Epithelial cell of esophagus (primary cell): ENCODE data around the gene PCDH15.
"Not testable (repeated sequence)": the region's sequence is repeated elsewhere in the genome, so short reads cannot be mapped to it uniquely, and the experiment has no call there.

ENCODE experiments used
- DNase-seq: peaks from one replicate; pipeline ENCODE4 v3.0.0; 2010; ENCODE audit warnings: low read depth
- H3K4me3 ChIP-seq: 2 replicates; pipeline ENCODE4 v1.5.1; 2011; ENCODE audit warnings: mild to moderate bottlenecking, low read length, control low read depth
- TF ChIP-seq, protein P1 (sequence below): IDR thresholded peaks from 2 replicates; pipeline ENCODE4 v1.5.1; 2011; ENCODE audit warnings: low read depth, mild to moderate bottlenecking, low read length, control low read depth, inconsistent platforms; ENCODE audit not compliant: insufficient read depth; ENCODE audit errors: missing control alignments

Gene PCDH15

DNA sequence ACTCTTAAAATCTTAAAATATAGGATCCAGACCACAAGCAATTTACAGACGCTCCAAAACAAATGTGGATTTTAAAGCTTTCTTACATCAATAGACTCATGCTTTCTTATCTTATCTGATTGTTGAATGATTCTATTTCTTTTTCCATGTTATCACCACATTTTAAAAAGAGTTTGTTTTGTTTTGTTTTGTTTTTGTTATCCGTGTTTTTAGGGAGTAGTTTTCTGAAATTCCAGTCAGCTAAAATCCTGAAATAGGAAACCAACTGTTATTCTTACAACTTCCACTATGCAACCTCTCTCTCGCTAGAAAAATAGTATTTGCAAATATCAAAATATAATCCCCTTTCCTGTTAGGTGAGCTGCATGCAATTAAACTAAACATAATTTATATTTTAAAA lies 251.0 kb downstream of the PCDH15 start:
- TF ChIP-seq, protein P1, sequence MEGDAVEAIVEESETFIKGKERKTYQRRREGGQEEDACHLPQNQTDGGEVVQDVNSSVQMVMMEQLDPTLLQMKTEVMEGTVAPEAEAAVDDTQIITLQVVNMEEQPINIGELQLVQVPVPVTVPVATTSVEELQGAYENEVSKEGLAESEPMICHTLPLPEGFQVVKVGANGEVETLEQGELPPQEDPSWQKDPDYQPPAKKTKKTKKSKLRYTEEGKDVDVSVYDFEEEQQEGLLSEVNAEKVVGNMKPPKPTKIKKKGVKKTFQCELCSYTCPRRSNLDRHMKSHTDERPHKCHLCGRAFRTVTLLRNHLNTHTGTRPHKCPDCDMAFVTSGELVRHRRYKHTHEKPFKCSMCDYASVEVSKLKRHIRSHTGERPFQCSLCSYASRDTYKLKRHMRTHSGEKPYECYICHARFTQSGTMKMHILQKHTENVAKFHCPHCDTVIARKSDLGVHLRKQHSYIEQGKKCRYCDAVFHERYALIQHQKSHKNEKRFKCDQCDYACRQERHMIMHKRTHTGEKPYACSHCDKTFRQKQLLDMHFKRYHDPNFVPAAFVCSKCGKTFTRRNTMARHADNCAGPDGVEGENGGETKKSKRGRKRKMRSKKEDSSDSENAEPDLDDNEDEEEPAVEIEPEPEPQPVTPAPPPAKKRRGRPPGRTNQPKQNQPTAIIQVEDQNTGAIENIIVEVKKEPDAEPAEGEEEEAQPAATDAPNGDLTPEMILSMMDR: no peak
- H3K4me3 ChIP-seq: no peak overlapping the region
- DNase-seq: no peak

DNA sequence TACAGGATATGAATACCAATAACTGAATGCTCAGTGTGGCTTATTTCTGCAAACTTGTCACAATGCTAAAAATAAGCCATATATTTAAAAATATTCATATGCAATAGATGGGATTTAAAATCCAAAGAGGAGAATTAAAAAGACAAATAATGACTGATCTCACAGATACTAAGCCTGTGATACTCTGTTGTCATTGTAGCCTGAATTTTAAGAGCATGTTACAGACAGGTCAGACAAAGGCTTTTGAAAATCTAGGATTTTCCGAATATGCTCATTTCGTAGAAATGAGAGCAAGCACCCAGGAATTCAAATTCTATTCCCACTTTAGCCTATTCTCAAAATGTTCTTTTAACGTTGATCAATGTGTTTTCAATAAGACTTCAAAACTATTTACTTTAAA lies 269.7 kb downstream of the PCDH15 start:
- DNase-seq: no peak
- H3K4me3 ChIP-seq: no peak overlapping the region
- TF ChIP-seq, protein P1: no peak

DNA sequence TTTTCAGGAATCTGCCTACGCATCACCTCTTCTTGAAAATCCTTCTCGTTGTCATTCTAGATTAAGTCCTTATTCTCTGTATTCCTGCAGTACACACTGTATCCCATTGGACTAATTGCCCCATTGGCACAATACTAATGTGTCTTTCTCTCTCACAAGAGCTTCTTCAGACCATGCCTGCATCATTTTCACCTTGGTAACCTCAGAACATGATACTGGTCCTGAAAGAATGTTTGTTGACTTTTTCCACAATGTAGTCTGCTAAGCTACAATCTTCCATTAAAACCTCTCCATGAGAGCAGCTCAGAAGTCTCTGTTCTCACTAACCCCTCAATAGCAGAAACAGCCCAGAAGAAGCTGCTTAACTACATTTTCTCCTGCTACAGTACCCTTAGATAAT lies 270.7 kb downstream of the PCDH15 start:
- no peak overlapping the region for H3K4me3 ChIP-seq
- DNase-seq: no peak
- TF ChIP-seq, protein P1: no peak

DNA sequence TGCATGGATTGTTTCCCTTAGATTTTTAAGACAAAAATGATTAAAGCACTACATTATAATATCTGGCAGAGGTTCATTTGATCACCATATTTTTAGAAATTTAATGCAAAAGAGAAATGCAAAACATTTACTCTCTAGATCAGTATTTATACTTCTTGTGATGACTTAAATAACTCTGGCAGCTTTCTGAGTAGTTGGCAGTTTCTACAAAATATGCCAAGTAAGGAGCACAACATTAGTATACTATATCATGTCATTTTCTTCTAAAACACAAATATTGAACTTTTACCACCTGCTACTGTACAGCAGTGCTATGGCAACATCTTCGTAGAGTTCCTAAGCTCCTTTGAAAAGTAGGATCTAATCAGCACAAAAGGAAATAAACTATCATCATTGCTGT lies 275.2 kb downstream of the PCDH15 start:
- no peak overlapping the region for H3K4me3 ChIP-seq
- TF ChIP-seq, protein P1: no peak
- DNase-seq: no peak

DNA sequence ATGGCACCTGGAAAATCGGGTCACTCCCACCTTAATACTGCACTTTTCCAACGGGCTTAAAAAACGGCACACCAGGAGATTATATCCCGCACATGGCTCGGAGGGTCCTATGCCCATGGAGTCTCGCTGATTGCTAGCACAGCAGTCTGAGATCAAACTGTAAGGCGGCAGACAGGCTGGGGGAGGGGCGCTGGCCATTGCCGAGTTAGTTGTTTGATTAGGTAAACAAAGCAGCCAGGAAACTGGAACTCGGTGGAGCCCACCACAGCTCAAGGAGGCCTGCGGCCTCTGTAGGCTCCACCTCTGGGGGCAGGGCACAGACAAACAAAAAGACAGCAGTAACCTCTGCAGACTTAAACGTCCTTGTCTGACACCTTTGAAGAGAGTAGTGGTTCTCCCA lies 285.8 kb downstream of the PCDH15 start:
- DNase-seq, H3K4me3 ChIP-seq: not testable (repeated sequence)

DNA sequence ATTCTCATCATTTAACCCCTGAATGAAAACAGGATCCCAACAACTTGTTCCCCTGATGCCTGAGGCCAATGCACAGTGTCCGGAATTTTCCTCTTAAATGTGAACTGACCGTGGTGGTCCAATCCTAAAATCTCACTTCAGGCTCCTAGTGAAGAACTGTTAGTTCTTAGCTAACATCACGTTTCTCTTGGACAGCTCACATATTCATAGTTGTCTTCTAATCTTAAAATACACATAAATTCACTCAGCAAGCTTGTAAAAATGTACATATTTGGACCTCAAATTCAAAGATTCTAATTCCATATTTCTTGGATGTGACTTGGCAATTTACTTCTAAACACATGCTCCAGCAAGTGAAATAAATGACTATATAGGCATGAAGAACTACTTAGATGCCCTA lies 297.2 kb downstream of the PCDH15 start:
- H3K4me3 ChIP-seq: no peak overlapping the region
- no peak for DNase-seq
- TF ChIP-seq, protein P1: no peak

DNA sequence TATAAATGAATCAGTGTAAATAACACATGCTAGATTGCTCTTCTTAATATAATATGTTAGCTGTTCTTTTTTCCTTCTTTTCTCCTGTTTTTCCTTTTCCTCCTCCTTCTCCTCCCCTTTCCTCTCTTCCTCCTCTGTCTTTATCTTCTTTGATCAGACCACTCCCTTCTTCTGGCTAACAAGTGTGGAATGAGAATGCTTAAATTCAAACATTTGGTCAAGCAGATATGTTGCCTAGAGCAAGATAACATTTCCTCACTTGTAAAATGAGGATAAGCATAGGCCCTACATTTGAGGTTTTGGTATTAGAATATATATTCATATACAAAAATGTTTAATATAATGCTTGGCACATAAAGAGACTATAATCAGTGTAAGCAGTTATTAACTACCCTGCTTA lies 299.1 kb downstream of the PCDH15 start:
- H3K4me3 ChIP-seq: no peak overlapping the region
- DNase-seq: no peak
- TF ChIP-seq, protein P1: no peak

DNA sequence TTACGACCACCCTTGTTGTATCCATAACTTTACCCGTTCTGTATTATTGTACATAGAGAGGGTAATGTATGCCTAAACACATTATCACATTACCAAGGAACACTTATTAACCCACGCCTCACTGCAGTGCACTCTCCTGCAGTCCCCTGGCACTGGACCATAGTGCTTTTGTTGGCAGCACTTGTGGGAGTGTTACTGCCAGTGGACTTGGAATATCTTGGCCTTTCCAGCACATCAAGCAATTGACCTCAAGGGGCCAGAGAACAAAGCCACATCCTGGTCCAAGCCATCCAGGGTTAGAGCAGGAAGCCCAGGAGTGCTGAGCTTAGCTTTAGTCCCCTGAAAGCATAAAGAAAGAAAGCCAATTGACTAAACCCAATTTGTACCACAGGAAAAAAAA lies 304.2 kb downstream of the PCDH15 start:
- no peak overlapping the region for H3K4me3 ChIP-seq
- DNase-seq: no peak
- TF ChIP-seq, protein P1: no peak
